HL-60 (cell line): ENCODE measurements around the gene ADCY1.

ENCODE experiments used
- CTCF ChIP-seq: IDR thresholded peaks from one replicate; pipeline ENCODE4 v1.5.1; 2011; ENCODE audit warnings: low read length, control low read depth, inconsistent platforms; ENCODE audit not compliant: insufficient read depth
- SPI1 ChIP-seq: IDR thresholded peaks from 2 replicates; pipeline ENCODE4 v1.6.1; 2012; ENCODE audit warnings: low read depth, mild to moderate bottlenecking, borderline replicate concordance

GRCh38 chr7:45687185-45687560 lies 113.0 kb downstream of the ADCY1 start:
- TF ChIP-seq CTCF (no peak), SPI1 (no peak)
